Neural progenitor cell (in vitro differentiated cells): ENCODE results near the gene S100PBP. TPM values are rescaled to one million over a fixed set of nuclear protein-coding genes. Genes with fewer than 3 reads are reported as not detected.

ENCODE experiments used
- DNase-seq: peaks from one replicate; pipeline ENCODE4 v3.0.0-alpha.2; 2016; ENCODE audit warnings: low spot score
- H2AFZ ChIP-seq: fragments of 200-600 bp; sonication (generic); replicated peaks from 2 replicates; pipeline ENCODE4 v1.6.1; 2016; ENCODE audit warnings: antibody characterized with exemption
- H3F3A ChIP-seq: fragments of 200-600 bp; sonication (generic); 2 replicates; pipeline ENCODE4 v1.6.1; 2016; ENCODE audit warnings: antibody characterized with exemption, low read depth
- H3K27ac ChIP-seq: fragments of 200-600 bp; sonication (generic); 2 replicates; pipeline ENCODE4 v1.5.1; 2016; ENCODE audit warnings: mild to moderate bottlenecking
- H3K27me3 ChIP-seq: fragments of 200-600 bp; sonication (generic); 2 replicates; pipeline ENCODE4 v1.6.1; 2016; ENCODE audit warnings: mild to moderate bottlenecking, moderate library complexity
- H3K36me3 ChIP-seq: fragments of 200-600 bp; sonication (generic); 2 replicates; pipeline ENCODE4 v1.5.1; 2016
- H3K4me1 ChIP-seq: fragments of 200-600 bp; sonication (generic); 2 replicates; pipeline ENCODE4 v1.6.1; 2016; ENCODE audit warnings: mixed run types
- H3K4me2 ChIP-seq: fragments of 200-600 bp; sonication (generic); 2 replicates; pipeline ENCODE4 v1.6.1; 2016
- H3K4me3 ChIP-seq: fragments of 200-600 bp; sonication (generic); 2 replicates; pipeline ENCODE4 v1.5.1; 2016
- H3K79me2 ChIP-seq: fragments of 200-600 bp; sonication (generic); 2 replicates; pipeline ENCODE4 v1.6.1; 2016; ENCODE audit warnings: low read depth
- H3K9ac ChIP-seq: fragments of 200-600 bp; sonication (generic); 2 replicates; pipeline ENCODE4 v1.6.1; 2016
- H3K9me3 ChIP-seq: fragments of 200-600 bp; sonication (generic); 2 replicates; pipeline ENCODE4 v1.5.1; 2016; ENCODE audit warnings: low read depth
- H4K20me1 ChIP-seq: fragments of 200-600 bp; sonication (generic); 2 replicates; pipeline ENCODE4 v1.6.1; 2016; ENCODE audit warnings: low read depth
- H3K27ac Mint-ChIP-seq: 3 replicates; pipeline ENCODE4 v1.8.0; 2021; ENCODE audit warnings: mixed read lengths
- H3K27me3 Mint-ChIP-seq: 2 replicates; pipeline ENCODE4 v1.8.0; 2022; ENCODE audit warnings: low read depth, mild to moderate bottlenecking, inconsistent platforms, moderate library complexity, mixed read lengths; ENCODE audit not compliant: insufficient read depth
- H3K36me3 Mint-ChIP-seq: 3 replicates; pipeline ENCODE4 v1.8.0; 2021; ENCODE audit warnings: mixed read lengths
- H3K4me1 Mint-ChIP-seq: 3 replicates; pipeline ENCODE4 v1.8.0; 2021; ENCODE audit warnings: mixed read lengths
- H3K4me3 Mint-ChIP-seq: 3 replicates; pipeline ENCODE4 v1.8.0; 2021; ENCODE audit warnings: mild to moderate bottlenecking, moderate library complexity, mixed read lengths
- H3K9me3 Mint-ChIP-seq: 3 replicates; pipeline ENCODE4 v1.8.0; 2020; ENCODE audit warnings: mixed read lengths
- CTCF ChIP-seq: fragments of 200-600 bp; sonication (generic); IDR thresholded peaks from 2 replicates; pipeline ENCODE4 v1.5.1; 2017; ENCODE audit warnings: antibody characterized with exemption, mild to moderate bottlenecking
- EZH2 ChIP-seq: fragments of 200-600 bp; sonication (generic); IDR thresholded peaks from 2 replicates; pipeline ENCODE4 v1.6.1; 2017; ENCODE audit warnings: antibody characterized with exemption, mild to moderate bottlenecking, moderate library complexity
- EZH2phosphoT487 ChIP-seq: fragments of 200-600 bp; sonication (generic); IDR thresholded peaks from 2 replicates; pipeline ENCODE4 v1.6.1; 2017; ENCODE audit warnings: antibody characterized with exemption
- total RNA-seq: library from RNA; depleted of rRNA; stranded (reverse); fragments of >200 nt; gene quantifications from 2 replicates; pipeline ENCODE4 v1.2.3, GENCODE V29; 2015; ENCODE audit warnings: low replicate concordance

Gene S100PBP
- total RNA-seq, 1 donor from 2014 or later: 107 TPM

- no peak overlapping the region for H3K9ac ChIP-seq
- peaks cover 39% of the 10 kb centered on the region for H3K36me3 Mint-ChIP-seq
- no peak overlapping the region for H3K27ac Mint-ChIP-seq
These were observed 20.0 kb upstream of the S100PBP start for GRCh38 chr1:32797456-32797855.

GRCh38 chr1:32798191-32798590 lies 19.3 kb upstream of the S100PBP start:
- no peak overlapping the region for H3K4me2 ChIP-seq
- H3K9ac ChIP-seq: no peak overlapping the region
- Mint-ChIP-seq H3K4me1 (no peaks in the 10 kb centered on the region), H3K27ac (no peak overlapping the region), H3K36me3 (peaks cover 39% of the 10 kb centered on the region), H3K4me3 (no peak overlapping the region), H3K27me3 (no peaks in the 10 kb centered on the region), H3K9me3 (no peaks in the 10 kb centered on the region)
- H3K4me1 ChIP-seq: no peaks in the 10 kb centered on the region
- no peak overlapping the region for H3K27ac ChIP-seq
- no peaks in the 10 kb centered on the region for H4K20me1 ChIP-seq
- no peaks in the 10 kb centered on the region for H3K79me2 ChIP-seq
- no peaks in the 10 kb centered on the region for H3K27me3 ChIP-seq
- no peak overlapping the region for H2AFZ ChIP-seq
- H3K9me3 ChIP-seq: no peaks in the 10 kb centered on the region
- no peak for TF ChIP-seq CTCF
- no peak for TF ChIP-seq EZH2
- TF ChIP-seq EZH2phosphoT487: no peak
- no peak for DNase-seq
- H3K36me3 ChIP-seq: no peaks in the 10 kb centered on the region
- H3K4me3 ChIP-seq: no peak overlapping the region
- H3F3A ChIP-seq: peaks cover 4% of the 10 kb centered on the region

More at GRCh38 chr1:32797456-32797855, 20.0 kb upstream of the S100PBP start:
- TF ChIP-seq EZH2phosphoT487: no peak
- no peak for TF ChIP-seq CTCF
- no peak for TF ChIP-seq EZH2
- Histone ChIP-seq H3K79me2 (no peaks in the 10 kb centered on the region), H3F3A (peaks cover 4% of the 10 kb centered on the region), H3K27me3 (no peaks in the 10 kb centered on the region), H3K36me3 (no peaks in the 10 kb centered on the region), H4K20me1 (no peaks in the 10 kb centered on the region), H3K4me3 (no peak overlapping the region), H3K4me2 (no peak overlapping the region), H3K27ac (no peak overlapping the region), H3K9me3 (no peaks in the 10 kb centered on the region), H3K4me1 (no peaks in the 10 kb centered on the region), H2AFZ (no peak overlapping the region)
- Mint-ChIP-seq H3K4me3 (no peak overlapping the region), H3K9me3 (no peaks in the 10 kb centered on the region), H3K27me3 (no peaks in the 10 kb centered on the region), H3K4me1 (no peaks in the 10 kb centered on the region)
- DNase-seq: no peak

- no peak overlapping the region for H3K4me2 ChIP-seq
These were observed 18.6 kb upstream of the S100PBP start for GRCh38 chr1:32798679-32799416.

More at GRCh38 chr1:32798679-32799416, 18.6 kb upstream of the S100PBP start:
- no peak overlapping the region for H2AFZ ChIP-seq
- no peak for DNase-seq
- Mint-ChIP-seq H3K4me3 (no peak overlapping the region), H3K27me3 (no peaks in the 10 kb centered on the region), H3K9me3 (no peaks in the 10 kb centered on the region), H3K27ac (no peak overlapping the region), H3K4me1 (no peaks in the 10 kb centered on the region), H3K36me3 (peaks cover 39% of the 10 kb centered on the region)
- TF ChIP-seq CTCF: no peak
- no peak for TF ChIP-seq EZH2phosphoT487
- no peak for TF ChIP-seq EZH2
- no peaks in the 10 kb centered on the region for H3K4me1 ChIP-seq
- H3K9me3 ChIP-seq: no peaks in the 10 kb centered on the region
- H3K27ac ChIP-seq: no peak overlapping the region
- H3K27me3 ChIP-seq: no peaks in the 10 kb centered on the region
- peaks cover 4% of the 10 kb centered on the region for H3F3A ChIP-seq
- no peak overlapping the region for H3K9ac ChIP-seq
- H3K4me3 ChIP-seq: no peak overlapping the region
- H3K79me2 ChIP-seq: no peaks in the 10 kb centered on the region
- no peaks in the 10 kb centered on the region for H3K36me3 ChIP-seq
- H4K20me1 ChIP-seq: no peaks in the 10 kb centered on the region
